CD1c-positive myeloid dendritic cell (primary cell): ENCODE results near the gene SRGAP3.

Experiments used
- DNase-seq: peaks from one replicate; pipeline ENCODE4 v3.0.0-alpha.2; 2016; ENCODE audit errors: extremely low spot score

SRGAP3 gene

DNA sequence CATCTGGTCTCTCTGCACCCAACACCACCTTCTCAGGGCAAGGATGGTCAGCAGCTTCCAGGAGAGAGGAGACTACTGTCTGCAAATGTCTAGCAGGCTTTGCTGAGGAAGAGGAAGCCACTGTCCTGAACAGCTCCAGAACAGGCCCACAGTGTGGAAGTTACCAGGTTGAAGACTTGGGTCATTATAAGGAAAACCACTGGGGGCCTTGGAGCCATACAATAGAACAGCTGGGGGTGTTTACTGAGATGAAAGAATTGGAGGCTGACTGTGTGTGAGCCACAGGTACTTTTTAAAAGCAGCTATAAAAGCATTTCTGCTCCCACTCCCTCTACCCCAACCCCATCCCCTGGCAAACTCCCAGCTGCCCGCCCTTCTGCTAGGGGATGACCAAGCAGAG is 24.2 kb downstream of the SRGAP3 start:
- no peak for DNase-seq

GRCh38 chr3:9224490-9224889 is 25.0 kb downstream of the SRGAP3 start:
- no peak for DNase-seq

DNA sequence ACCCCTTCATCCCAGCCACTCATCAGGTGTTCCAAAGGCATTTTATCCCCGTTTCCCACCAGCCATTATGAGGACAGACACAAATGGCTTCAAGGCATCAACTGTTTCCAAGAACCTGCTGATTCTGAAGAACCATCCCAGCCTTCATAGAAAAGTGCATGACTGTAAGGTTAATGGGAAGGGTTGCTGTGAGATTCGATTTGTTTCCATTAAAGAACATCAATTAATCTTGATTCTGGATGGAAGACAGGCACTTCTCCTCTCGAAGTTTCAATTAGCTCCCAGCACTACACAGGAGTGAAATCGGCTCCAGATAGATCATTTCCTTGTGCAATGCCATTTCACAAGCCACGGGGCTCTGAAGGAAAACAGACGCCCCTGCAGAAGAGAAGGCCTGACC is 25.8 kb downstream of the SRGAP3 start:
- no peak for DNase-seq

DNA sequence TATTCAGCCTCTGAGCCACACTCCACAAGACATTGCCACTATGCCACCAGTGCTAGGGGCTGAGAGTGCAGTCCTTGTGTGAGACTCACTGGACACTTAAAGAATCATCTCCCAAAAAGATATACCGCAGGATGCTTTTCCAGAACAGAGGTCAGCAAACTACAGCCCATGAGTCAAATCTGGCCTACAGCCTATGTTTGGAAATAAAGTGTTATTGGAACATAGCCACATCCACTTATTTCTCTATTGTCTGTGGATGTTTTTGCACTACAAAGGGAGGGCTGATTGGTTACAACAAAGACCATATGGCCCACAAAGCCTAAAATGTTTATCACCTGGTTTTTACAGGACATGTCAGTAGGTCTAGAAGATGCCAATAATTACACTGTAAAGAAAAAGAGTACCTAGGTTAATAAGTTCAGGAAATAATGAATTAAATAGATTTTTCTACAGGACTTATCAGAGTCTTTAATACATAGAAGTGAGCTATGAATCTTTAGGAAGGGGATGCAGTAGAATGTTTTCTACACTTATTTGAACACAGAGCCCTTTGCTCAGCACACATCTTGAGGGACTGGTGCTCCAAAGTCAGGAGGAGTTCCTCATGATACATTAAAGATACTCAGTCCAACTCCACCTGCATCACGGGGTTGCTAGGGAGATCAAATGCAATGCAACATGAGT is 26.3 kb downstream of the SRGAP3 start:
- no peak for DNase-seq

DNA sequence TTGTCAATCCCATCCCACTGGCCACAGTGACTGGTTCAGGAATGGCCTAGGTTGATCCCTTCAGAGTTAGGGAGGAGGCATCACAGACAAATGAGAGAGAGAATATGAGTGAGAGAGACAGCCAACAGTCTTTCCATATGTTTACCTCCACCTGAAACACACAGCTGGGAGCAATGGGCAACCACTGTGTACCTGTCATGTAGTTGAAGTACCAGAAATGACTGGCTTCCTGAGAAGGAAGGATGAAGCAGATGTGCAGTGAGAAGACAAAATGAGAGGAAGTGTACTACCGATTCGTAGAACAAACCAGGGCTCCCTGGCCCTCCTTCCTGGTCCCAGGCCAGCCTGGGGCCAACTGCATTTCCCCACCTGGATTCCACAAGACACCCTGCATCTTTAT is 27.4 kb downstream of the SRGAP3 start:
- no peak for DNase-seq

GRCh38 chr3:9218514-9218846 is 31.0 kb downstream of the SRGAP3 start:
- no peak for DNase-seq

GRCh38 chr3:9217784-9218513 is 31.5 kb downstream of the SRGAP3 start:
- no peak for DNase-seq

DNA sequence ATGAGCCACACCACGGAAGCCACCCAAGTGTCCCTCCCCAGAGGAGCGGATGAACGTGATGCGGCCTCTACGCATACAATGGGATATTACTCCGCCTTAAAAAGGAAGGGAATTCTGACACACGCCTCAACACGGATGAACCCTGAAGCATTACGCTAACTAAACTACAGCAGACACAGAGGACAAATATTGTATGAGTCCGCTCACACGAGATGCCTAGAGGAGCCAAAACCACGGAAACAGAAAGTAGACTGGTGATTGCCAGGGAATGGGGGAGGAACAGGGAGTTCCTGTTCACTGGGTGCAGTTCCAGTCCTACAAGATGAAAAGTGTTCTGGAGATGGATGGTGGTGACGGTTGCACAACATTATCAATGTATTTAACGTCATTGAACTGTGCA is 32.7 kb downstream of the SRGAP3 start:
- no peak for DNase-seq

DNA sequence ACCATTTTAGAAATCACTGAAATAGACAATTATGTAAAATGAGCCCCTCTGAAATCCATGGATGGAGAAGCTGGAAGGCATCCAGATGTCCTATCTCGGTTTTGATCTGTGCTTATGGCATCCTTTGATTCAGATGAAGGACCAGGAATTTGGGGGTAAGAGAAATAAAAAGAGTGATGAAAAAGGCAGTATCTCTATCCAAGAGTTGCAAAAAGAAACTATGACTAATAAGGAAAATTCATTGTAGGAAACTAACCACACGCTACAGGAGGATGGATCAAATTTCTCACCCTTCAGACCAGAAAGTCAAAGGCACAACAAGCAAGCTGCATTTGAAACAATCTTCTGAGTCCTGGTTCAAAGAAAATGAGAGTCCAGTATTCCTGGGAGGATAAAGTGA is 34.8 kb downstream of the SRGAP3 start:
- DNase-seq, result no peak

GRCh38 chr3:9214185-9214584 is 35.3 kb downstream of the SRGAP3 start:
- DNase-seq, result no peak

- DNase-seq, result no peak
Observed at GRCh38 chr3:9213019-9213634, 36.3 kb downstream of the SRGAP3 start.

- no peak for DNase-seq
Observed at GRCh38 chr3:9211155-9211950, 38.1 kb downstream of the SRGAP3 start.

- DNase-seq, result no peak
Observed at GRCh38 chr3:9209777-9210176, 39.7 kb downstream of the SRGAP3 start.

DNA sequence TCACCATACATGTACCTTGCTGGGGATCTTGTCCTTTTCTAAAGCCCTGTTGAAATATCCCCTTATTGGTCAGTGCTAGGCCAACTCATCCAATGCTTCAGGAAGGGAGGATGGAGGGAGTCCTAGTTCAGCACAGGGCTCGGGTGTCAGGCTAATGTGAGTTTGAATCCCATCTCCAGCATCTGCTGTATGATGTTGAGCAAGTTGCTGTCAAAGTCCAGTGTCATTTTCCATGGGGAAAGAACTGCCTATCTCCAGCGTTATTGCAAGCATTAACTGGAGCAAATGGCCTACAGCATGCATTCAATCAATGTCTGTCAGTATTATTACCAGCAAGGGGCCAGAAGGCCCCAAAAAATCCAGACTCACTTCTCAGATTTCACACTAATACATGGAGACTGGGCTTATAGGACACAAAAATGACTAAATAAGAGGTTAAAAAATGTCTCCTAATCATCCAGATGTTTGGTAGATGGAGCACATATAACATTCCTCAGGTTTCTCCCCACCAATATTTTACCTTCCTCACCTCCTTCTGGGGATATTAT is 40.8 kb downstream of the SRGAP3 start:
- no peak for DNase-seq

GRCh38 chr3:9207116-9207763 is 42.2 kb downstream of the SRGAP3 start:
- DNase-seq, result no peak

DNA sequence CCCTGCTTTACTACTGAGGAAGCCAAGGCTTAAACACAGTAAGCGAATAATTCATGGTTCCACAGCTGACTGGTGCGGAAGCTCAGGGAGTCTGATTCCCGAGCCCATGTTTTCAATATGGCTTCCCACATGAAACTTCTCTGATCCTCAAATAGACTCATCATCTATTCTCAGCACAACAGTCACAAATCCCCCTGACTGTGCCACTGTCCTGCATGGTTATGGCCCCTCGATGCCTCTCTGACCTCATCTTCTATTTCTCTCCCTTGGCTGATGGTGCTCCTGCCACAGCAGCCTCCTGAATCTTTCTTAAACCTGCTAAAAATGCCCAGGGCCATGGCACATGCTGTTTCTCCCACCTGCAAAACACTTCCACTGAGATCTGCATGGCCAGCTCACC is 43.2 kb downstream of the SRGAP3 start:
- DNase-seq, result no peak

GRCh38 chr3:9205345-9206143 is 43.9 kb downstream of the SRGAP3 start:
- peak; percentile 37 for DNase-seq

GRCh38 chr3:9204253-9204992 is 45.0 kb downstream of the SRGAP3 start:
- DNase-seq, result no peak

GRCh38 chr3:9203317-9203716 is 46.1 kb downstream of the SRGAP3 start:
- no peak for DNase-seq

DNA sequence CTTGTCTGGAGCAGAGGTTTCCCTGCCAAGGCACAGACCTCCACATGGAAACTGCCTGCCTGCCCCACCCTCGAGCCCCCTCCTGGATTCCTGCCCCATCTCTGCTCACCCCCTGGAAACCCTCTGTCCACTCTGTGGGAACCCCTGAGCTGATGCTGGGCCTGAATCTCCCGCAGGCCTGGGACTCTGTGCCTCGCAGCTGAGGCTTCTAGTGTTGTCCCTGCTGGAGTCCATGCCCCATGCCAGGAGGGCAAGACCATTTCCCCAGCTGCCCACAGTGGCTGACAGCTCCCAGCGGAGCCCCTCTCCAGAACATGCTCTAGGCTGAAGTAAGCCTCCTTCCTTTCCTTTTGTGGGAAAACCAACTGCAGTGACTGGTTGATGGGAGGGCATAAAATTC is 46.9 kb downstream of the SRGAP3 start:
- DNase-seq, result no peak
